Fibroblast of lung (primary cell): Measurements from ENCODE around the gene MTA2. TPM values are rescaled to one million over a fixed set of nuclear protein-coding genes. Genes with fewer than 3 reads are reported as not detected.

Source experiments
- DNase-seq, 2 donors: peaks; one replicate each; pipeline versions ENCODE4 v3.0.0 to v3.0.0-alpha.2; 2010; ENCODE audit warnings: low read depth in 2 of 2
- H2AFZ ChIP-seq: 2 replicates; pipeline ENCODE4 v1.5.1; 2012; ENCODE audit warnings: low read length, control low read depth, inconsistent platforms
- H3K27ac ChIP-seq: 2 replicates; pipeline ENCODE4 v1.5.1; 2011; ENCODE audit warnings: low read length, control low read depth; ENCODE audit not compliant: insufficient read depth
- H3K27me3 ChIP-seq: 2 replicates; pipeline ENCODE4 v1.5.1; 2011; ENCODE audit warnings: mild to moderate bottlenecking, low read length; ENCODE audit not compliant: control insufficient read depth, insufficient read depth
- H3K36me3 ChIP-seq: 2 replicates; pipeline ENCODE4 v1.5.1; 2011; ENCODE audit warnings: low read length; ENCODE audit not compliant: control insufficient read depth, insufficient read depth
- H3K4me1 ChIP-seq: 2 replicates; pipeline ENCODE4 v1.5.1; 2011; ENCODE audit warnings: low read length; ENCODE audit not compliant: control insufficient read depth, insufficient read depth; ENCODE audit errors: extremely low read depth
- H3K4me2 ChIP-seq: 2 replicates; pipeline ENCODE4 v1.5.1; 2011; ENCODE audit warnings: low read length, control low read depth; ENCODE audit not compliant: insufficient read depth; ENCODE audit errors: extremely low read depth
- H3K4me3 ChIP-seq, 4 experiments: fragments of 200-600 bp in 1 of 4; sonication (generic) in 1 of 4; replicated peaks in 1 of 4; 2 replicates each; pipeline ENCODE4 v1.5.1; 2011 to 2016; ENCODE audit warnings: low read length in 4 of 4, low read depth in 3 of 4, mild to moderate bottlenecking in 3 of 4, control low read depth in 2 of 4, inconsistent platforms in 1 of 4, mixed read lengths in 1 of 4; ENCODE audit not compliant: insufficient read depth in 1 of 4; ENCODE audit errors: control extremely low read depth in 1 of 4
- H3K79me2 ChIP-seq: 2 replicates; pipeline ENCODE4 v1.5.1; 2012; ENCODE audit warnings: mild to moderate bottlenecking, low read length, inconsistent platforms; ENCODE audit not compliant: control insufficient read depth, insufficient read depth
- H3K9ac ChIP-seq: 2 replicates; pipeline ENCODE4 v1.5.1; 2011; ENCODE audit warnings: mild to moderate bottlenecking, low read length, control low read depth; ENCODE audit not compliant: insufficient read depth
- H3K9me3 ChIP-seq: 2 replicates; pipeline ENCODE4 v1.5.1; 2012; ENCODE audit warnings: low read depth, low read length; ENCODE audit not compliant: control insufficient read depth, insufficient read depth
- H4K20me1 ChIP-seq: 2 replicates; pipeline ENCODE4 v1.5.1; 2011; ENCODE audit warnings: low read length; ENCODE audit not compliant: control insufficient read depth, insufficient read depth; ENCODE audit errors: extremely low read depth
- EZH2 ChIP-seq: IDR thresholded peaks from 2 replicates; pipeline ENCODE4 v1.5.1; 2012; ENCODE audit warnings: low read length, control low read depth, mild to moderate bottlenecking; ENCODE audit errors: missing control alignments
- polyA plus RNA-seq, 2 donors: library from polyadenylated mRNA; depleted of rRNA in 1 of 2; stranded (reverse) in 1 of 2; unstranded in 1 of 2; fragments of >200 nt; gene quantifications; 2 replicates each; pipeline ENCODE4 v1.2.1, GENCODE V29; 2011 to 2012; ENCODE audit warnings: missing spikeins in 1 of 2
- total RNA-seq: library from RNA; depleted of rRNA; stranded (reverse); fragments of >200 nt; gene quantifications from 2 replicates; pipeline ENCODE4 v1.2.1, GENCODE V29; 2014
- TF ChIP-seq, protein P1 (sequence below), 2 donors: IDR thresholded peaks in 1 of 2; conservative IDR thresholded peaks in 1 of 2; 1 replicate in 1 of 2; 2 replicates in 1 of 2; pipeline ENCODE4 v1.5.1; 2011 to 2012; ENCODE audit warnings: low read length in 2 of 2, control low read depth in 1 of 2, inconsistent platforms in 1 of 2, low read depth in 1 of 2, mild to moderate bottlenecking in 1 of 2

MTA2 gene
- total and polyA plus RNA-seq, 2 donors (not counting 1 experiment from before 2014, with no cell fraction given), result 31.4 to 117 TPM

DNA sequence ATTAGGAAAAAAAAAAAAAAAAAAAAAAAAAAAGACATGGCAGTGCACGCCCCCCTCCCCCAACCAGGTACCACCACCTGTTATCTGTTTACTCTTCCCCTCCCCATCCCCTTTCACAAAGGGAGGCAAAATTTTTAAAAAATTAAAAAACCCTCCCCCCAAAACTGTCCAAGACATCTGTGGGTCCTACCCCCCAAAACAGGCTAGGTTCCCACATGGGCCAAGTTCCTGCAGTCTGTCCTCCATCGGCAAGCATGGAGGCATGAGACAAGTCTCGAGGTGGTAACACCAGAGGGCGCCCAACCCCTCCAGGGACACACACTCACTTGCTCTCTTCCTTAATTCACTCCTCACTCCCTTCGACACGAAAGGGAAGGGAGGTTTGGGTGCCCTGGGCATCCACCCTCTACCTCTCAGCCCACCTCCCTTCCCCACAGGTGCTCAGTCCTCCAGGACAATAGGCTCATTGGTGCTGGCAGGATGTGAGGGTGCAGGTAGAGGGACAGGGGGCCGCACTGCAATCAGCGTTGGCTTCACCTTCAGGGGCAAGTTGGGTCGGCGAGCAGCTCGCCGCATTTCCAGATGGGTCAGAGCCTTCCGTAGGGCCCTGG, 8.1 kb downstream of the MTA2 start:
- H3K79me2 ChIP-seq, result peaks cover 21% of the 10 kb centered on the region
- no peak overlapping the region for H2AFZ ChIP-seq
- H3K27me3 ChIP-seq, result no peaks in the 10 kb centered on the region
- no peaks in the 10 kb centered on the region for H4K20me1 ChIP-seq
- no peak overlapping the region for H3K9ac ChIP-seq
- H3K4me2 ChIP-seq, result no peak overlapping the region
- peak; percentile 66 to 78 for DNase-seq
- no peak overlapping the region for H3K27ac ChIP-seq
- H3K9me3 ChIP-seq, result no peaks in the 10 kb centered on the region
- H3K36me3 ChIP-seq, result peaks cover 24% of the 10 kb centered on the region
- H3K4me1 ChIP-seq, result peaks cover 10% of the 10 kb centered on the region
- no peak for TF ChIP-seq EZH2
- TF ChIP-seq, protein P1, sequence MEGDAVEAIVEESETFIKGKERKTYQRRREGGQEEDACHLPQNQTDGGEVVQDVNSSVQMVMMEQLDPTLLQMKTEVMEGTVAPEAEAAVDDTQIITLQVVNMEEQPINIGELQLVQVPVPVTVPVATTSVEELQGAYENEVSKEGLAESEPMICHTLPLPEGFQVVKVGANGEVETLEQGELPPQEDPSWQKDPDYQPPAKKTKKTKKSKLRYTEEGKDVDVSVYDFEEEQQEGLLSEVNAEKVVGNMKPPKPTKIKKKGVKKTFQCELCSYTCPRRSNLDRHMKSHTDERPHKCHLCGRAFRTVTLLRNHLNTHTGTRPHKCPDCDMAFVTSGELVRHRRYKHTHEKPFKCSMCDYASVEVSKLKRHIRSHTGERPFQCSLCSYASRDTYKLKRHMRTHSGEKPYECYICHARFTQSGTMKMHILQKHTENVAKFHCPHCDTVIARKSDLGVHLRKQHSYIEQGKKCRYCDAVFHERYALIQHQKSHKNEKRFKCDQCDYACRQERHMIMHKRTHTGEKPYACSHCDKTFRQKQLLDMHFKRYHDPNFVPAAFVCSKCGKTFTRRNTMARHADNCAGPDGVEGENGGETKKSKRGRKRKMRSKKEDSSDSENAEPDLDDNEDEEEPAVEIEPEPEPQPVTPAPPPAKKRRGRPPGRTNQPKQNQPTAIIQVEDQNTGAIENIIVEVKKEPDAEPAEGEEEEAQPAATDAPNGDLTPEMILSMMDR (conservative IDR thresholded peaks at IDR 0.05 in 1 of 2, IDR thresholded peaks at IDR 0.05 in 1 of 2; ENCODE audit: low read depth in 1 of 2, low read length in 2 of 2), result peak; percentile 53 to 66
- no peak overlapping the region for H3K4me3 ChIP-seq

DNA sequence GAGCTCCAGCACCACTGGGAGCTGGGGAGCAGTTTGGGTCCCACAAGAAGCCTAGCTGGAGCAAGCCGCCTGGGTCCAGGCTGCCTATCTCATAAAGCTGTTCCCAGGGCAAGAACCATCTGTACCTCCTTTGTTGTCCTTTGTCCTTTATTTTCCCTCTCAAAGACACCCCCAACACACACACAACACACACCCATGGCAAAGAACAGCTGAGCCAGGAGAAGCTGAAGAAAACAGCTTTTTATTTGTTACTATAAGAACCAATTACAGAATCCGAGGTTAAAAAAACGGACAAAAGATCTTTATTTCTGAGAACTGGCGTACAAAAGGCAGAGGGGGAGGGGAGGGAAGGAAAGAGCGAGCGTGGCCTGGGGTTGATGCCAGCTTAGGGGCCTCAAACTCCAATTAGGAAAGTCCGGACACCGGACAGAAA, 8.7 kb downstream of the MTA2 start:
- no peak overlapping the region for H3K4me2 ChIP-seq
- peaks cover 16% of the 10 kb centered on the region for H3K79me2 ChIP-seq
- DNase-seq, result no peak
- H2AFZ ChIP-seq, result no peak overlapping the region
- TF ChIP-seq, protein P1 (conservative IDR thresholded peaks at IDR 0.05 in 1 of 2, IDR thresholded peaks at IDR 0.05 in 1 of 2; ENCODE audit: low read depth in 1 of 2, low read length in 2 of 2), result no peak
- no peak for TF ChIP-seq EZH2
- no peaks in the 10 kb centered on the region for H4K20me1 ChIP-seq
- H3K9ac ChIP-seq, result no peak overlapping the region
- no peaks in the 10 kb centered on the region for H3K9me3 ChIP-seq
- peak overlapping the region; percentile 91 for H3K27ac ChIP-seq
- H3K36me3 ChIP-seq, result peaks cover 22% of the 10 kb centered on the region
- H3K27me3 ChIP-seq, result no peaks in the 10 kb centered on the region
- no peak overlapping the region for H3K4me3 ChIP-seq
- H3K4me1 ChIP-seq, result peaks cover 10% of the 10 kb centered on the region

DNA sequence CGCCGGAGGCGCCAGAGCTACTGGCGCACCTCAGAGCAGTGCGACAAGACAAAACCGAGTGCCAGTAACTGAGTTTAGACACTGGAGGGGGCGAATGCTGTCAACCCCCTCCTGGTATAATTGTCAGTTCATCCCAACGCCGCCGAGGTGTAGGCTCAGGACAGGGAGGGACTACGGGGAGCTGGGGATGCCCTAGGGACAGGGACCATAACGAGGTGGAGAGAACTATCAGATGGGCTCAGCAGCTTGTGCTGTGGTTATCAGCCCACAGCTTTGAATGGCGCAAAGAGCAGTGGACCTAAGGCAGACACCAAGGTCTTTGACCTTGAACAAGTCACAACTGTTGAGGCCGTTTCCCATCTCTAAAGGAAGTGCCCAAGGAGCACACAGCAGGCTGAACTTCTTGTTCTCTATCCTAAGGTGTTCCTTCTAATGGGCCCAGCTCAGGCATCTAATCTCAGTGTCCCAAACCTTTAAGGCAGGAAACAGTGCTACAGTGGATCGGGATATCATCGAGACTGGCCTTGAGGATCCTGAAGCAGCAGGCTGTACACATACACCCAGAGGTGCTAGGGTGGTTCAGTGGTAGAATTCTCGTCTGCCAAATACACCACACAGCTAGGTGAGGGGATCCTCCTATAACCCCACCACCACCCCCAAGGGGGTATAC, 9.4 kb downstream of the MTA2 start:
- Histone ChIP-seq H3K9ac (peak overlapping the region; percentile 70), H3K79me2 (peaks cover 9% of the 10 kb centered on the region), H4K20me1 (no peaks in the 10 kb centered on the region), H3K4me1 (peaks cover 10% of the 10 kb centered on the region), H3K27ac (peak overlapping the region; percentile 91), H3K4me3 (peak overlapping the region; percentile 60 to 84 (median 64)), H3K36me3 (peaks cover 19% of the 10 kb centered on the region), H3K4me2 (peak overlapping the region; percentile 99), H3K27me3 (no peaks in the 10 kb centered on the region), H2AFZ (peak overlapping the region; percentile 85), H3K9me3 (no peaks in the 10 kb centered on the region)
- TF ChIP-seq, protein P1 (conservative IDR thresholded peaks at IDR 0.05 in 1 of 2, IDR thresholded peaks at IDR 0.05 in 1 of 2; ENCODE audit: low read depth in 1 of 2, low read length in 2 of 2), result no peak
- no peak for TF ChIP-seq EZH2
- no peak for DNase-seq
